ENCODE data around the gene TRIM37. TPM values are rescaled to one million over a fixed set of nuclear protein-coding genes. Genes with fewer than 3 reads are reported as not detected.

Gene TRIM37
- total and polyA plus RNA-seq, 2 of the 8 experiments (the other 6 are each of a cell fraction or from before 2014, with no cell fraction given), result 38.2 to 57.0 TPM

DNA sequence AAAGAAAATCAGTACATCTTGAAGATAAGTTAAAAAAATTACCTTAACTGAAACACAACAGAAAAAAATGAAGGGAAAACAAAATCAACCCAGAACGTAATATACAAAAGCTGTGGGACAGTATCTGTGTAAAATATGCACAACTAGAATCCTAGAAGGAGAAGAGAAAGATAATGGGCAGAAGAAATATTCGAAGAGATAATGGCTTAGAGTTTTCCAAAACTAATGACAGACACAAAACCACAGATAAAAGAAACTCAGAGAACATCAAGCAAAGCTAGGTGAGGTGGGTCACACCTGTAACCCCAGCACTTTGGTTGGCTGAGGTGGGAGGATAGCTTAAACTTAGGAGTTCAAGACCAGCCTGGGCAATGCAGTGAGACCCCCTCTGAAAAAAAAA lies 117.1 kb downstream of the TRIM37 start:
- H3K27me3 ChIP-seq (replicated peaks in 1 of 4; ENCODE audit: control insufficient read depth in 3 of 4, extremely low read depth in 1 of 4, insufficient read depth in 3 of 4, low read length in 3 of 4), result no peaks in the 10 kb centered on the region
- H3K36me3 ChIP-seq (ENCODE audit: control insufficient read depth in 2 of 4, insufficient read depth in 4 of 4, low read length in 3 of 4), result no peaks in the 10 kb centered on the region
- H3K18ac ChIP-seq (ENCODE audit: extremely low read depth, low read length), result no peak overlapping the region
- H3K9me3 ChIP-seq (ENCODE audit: insufficient read depth in 2 of 2, low read depth in 1 of 2, low read length in 1 of 2), result no peaks in the 10 kb centered on the region
- no peaks in the 10 kb centered on the region for H3K23me2 ChIP-seq (ENCODE audit: low read depth, low read length)
- H3K4me1 ChIP-seq (replicated peaks in 1 of 4; ENCODE audit: control insufficient read depth in 3 of 4, insufficient read depth in 4 of 4, low read length in 3 of 4), result peaks cover 0 to 6% (median 2%) of the 10 kb centered on the region in 4 experiments; a peak in 2 of 7 replicates
- H3K4me3 ChIP-seq (ENCODE audit: extremely low read depth in 1 of 4, insufficient read depth in 2 of 4, low read depth in 3 of 4, low read length in 4 of 4), result no peak overlapping the region
- H3K79me2 ChIP-seq (ENCODE audit: control insufficient read depth in 1 of 2, insufficient read depth in 2 of 2, low read length in 2 of 2), result no peaks in the 10 kb centered on the region
- H3K27ac ChIP-seq (ENCODE audit: low read depth, low read length), result no peak overlapping the region
- DNase-seq (ENCODE audit: low read depth in 1 of 2, low spot score in 2 of 2) (no peak), FAIRE-seq (no peak)
- H3K9ac ChIP-seq (replicated peaks in 1 of 4; ENCODE audit: extremely low read depth in 1 of 4, low read depth in 3 of 4, low read length in 3 of 4), result no peak overlapping the region
- no peak overlapping the region for H2BK15ac ChIP-seq (ENCODE audit: low read length)
- no peak overlapping the region for H4K91ac ChIP-seq (replicated peaks; ENCODE audit: insufficient read length, low read length)
- no peak overlapping the region for H4K5ac ChIP-seq (ENCODE audit: insufficient read length, low read depth, low read length)
- H3K56ac ChIP-seq (replicated peaks; ENCODE audit: insufficient read length, low read depth, low read length), result no peak overlapping the region
- WGBS, 2 experiments (ENCODE audit: extremely low coverage in 1 of 2, insufficient coverage in 1 of 2, insufficient read length in 1 of 2, insufficient replicate concordance in 2 of 2, low coverage in 1 of 2, low lambda C conversion rate in 2 of 2, missing lambda C conversion rate in 1 of 2), result 63% methylated on average over 2 of the region's 2 CpGs; no CpG with 5 or more reads in 1 of the 2 experiments
- no peaks in the 10 kb centered on the region for H4K20me1 ChIP-seq (replicated peaks in 1 of 2; ENCODE audit: control insufficient read depth in 1 of 2, insufficient read depth in 2 of 2, low read length in 2 of 2)
- H3K14ac ChIP-seq (ENCODE audit: insufficient read length), result no peak overlapping the region
- H2BK5ac ChIP-seq (ENCODE audit: low read depth, low read length), result no peak overlapping the region
- no peak overlapping the region for H3K23ac ChIP-seq (ENCODE audit: insufficient read length)
- TF ChIP-seq, protein P1, sequence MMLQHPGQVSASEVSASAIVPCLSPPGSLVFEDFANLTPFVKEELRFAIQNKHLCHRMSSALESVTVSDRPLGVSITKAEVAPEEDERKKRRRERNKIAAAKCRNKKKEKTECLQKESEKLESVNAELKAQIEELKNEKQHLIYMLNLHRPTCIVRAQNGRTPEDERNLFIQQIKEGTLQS (IDR thresholded peaks at IDR 0.05; ENCODE audit: insufficient read depth, low read depth, low read length), result no peak
- TF ChIP-seq RAD21 (IDR thresholded peaks at IDR 0.05 in 1 of 2, conservative IDR thresholded peaks at IDR 0.05 in 1 of 2; ENCODE audit: low read depth in 2 of 2, low read length in 2 of 2), result no peak
- H3K4ac ChIP-seq (replicated peaks; ENCODE audit: insufficient read length, low read depth, low read length), result no peak overlapping the region
- H2BK20ac ChIP-seq (ENCODE audit: low read length), result no peak overlapping the region
- H2BK120ac ChIP-seq (replicated peaks; ENCODE audit: low read depth, low read length), result no peak overlapping the region
- H2AFZ ChIP-seq (ENCODE audit: low read length), result no peak overlapping the region
- no peak overlapping the region for H3K4me2 ChIP-seq (ENCODE audit: insufficient read depth in 1 of 2, low read depth in 2 of 2, low read length in 2 of 2)
- H2BK12ac ChIP-seq (ENCODE audit: low read depth, low read length), result no peak overlapping the region
- ChIA-PET CTCF (ENCODE audit: partially characterized antibody) (interaction anchor here (0.9 to 1.5 kb wide), 3 partner anchors 19 to 278 kb away, joined by 3 to 5 read pairs (median 5); no protein-coding TSS in a partner anchor), POLR2A (ENCODE audit: partially characterized antibody) (interaction anchor here (0.6 to 0.8 kb wide), 3 partner anchors 12 to 330 kb away, joined by 3 read pairs; no protein-coding TSS in a partner anchor)
- no peak overlapping the region for H4K8ac ChIP-seq (ENCODE audit: extremely low read depth, insufficient read depth, low read length)
- no peak overlapping the region for H2AK5ac ChIP-seq (ENCODE audit: low read depth, low read length)
- no peaks in the 10 kb centered on the region for H3K79me1 ChIP-seq (ENCODE audit: low read depth, low read length)

Data from H1 (cell line).